Measurements from ENCODE around the gene GPC5. TPM values are rescaled to one million over a fixed set of nuclear protein-coding genes. Genes with fewer than 3 reads are reported as not detected.

GPC5 gene
- total and polyA plus RNA-seq, 9 of the 15 experiments (the other 6 are each of a cell fraction or from before 2014, with no cell fraction given), result 0.18 to 0.27 TPM; not detected in 7

- Histone ChIP-seq H3K79me2 (ENCODE audit: control insufficient read depth, insufficient read depth, low read length) (no peaks in the 10 kb centered on the region), H3K9ac (ENCODE audit: insufficient read depth in 1 of 2, low read depth in 2 of 2, low read length in 2 of 2) (no peak overlapping the region), H3K4me1 (replicated peaks in 1 of 2; ENCODE audit: control insufficient read depth in 2 of 2, insufficient read depth in 2 of 2, low read length in 2 of 2) (no peaks in the 10 kb centered on the region), H4K20me1 (replicated peaks; ENCODE audit: control insufficient read depth, insufficient read depth, low read length) (no peaks in the 10 kb centered on the region), H3K4me2 (ENCODE audit: insufficient read depth, low read length) (no peak overlapping the region), H3K27ac (ENCODE audit: extremely low read depth, low read depth, low read length) (no peak overlapping the region), H2AFZ (ENCODE audit: low read depth, low read length) (no peak overlapping the region), H3K36me3 (ENCODE audit: control insufficient read depth, insufficient read depth, low read length) (no peaks in the 10 kb centered on the region), H3K27me3 (ENCODE audit: control insufficient read depth in 2 of 2, insufficient read depth in 2 of 2, low read length in 2 of 2) (no peaks in the 10 kb centered on the region), H3K4me3 (no peak overlapping the region), H3K9me3 (replicated peaks; ENCODE audit: control insufficient read depth, insufficient read depth, low read depth, low read length) (no peaks in the 10 kb centered on the region), H3K9me1 (ENCODE audit: control insufficient read depth, insufficient read depth, low read length) (no peaks in the 10 kb centered on the region)
- ChIA-PET POLR2A (no interaction called here), CTCF (ENCODE audit: low intra/inter-chr PET ratio) (no interaction called here)
- FAIRE-seq, result no peak
- in situ Hi-C loops (cut with MboI), result no loop called here
- 0% methylated on average over 2 of the region's 2 CpGs for WGBS (ENCODE audit: insufficient coverage, low coverage, missing lambda C conversion rate)
- no peak for ATAC-seq
- BruUV-seq (replicated peaks), result no TSS peak
- intact Hi-C loops (cut with micrococcal nuclease), result no loop called here
- DNase-seq (ENCODE audit: extremely low read depth in 1 of 4, low spot score in 3 of 4), result no peak
- TF ChIP-seq MEIS2 (IDR thresholded peaks at IDR 0.05; ENCODE audit: partially characterized antibody) (no peak), CTCF (IDR thresholded peaks at IDR 0.05 in 2 of 3, conservative IDR thresholded peaks at IDR 0.05 in 1 of 3; ENCODE audit: insufficient read depth in 2 of 3, low read depth in 1 of 3, low read length in 3 of 3) (no peak), SAP30 (IDR thresholded peaks at IDR 0.05; ENCODE audit: borderline replicate concordance, insufficient read depth, low read depth, low read length, poor library complexity, severe bottlenecking) (no peak), ZNF592 (IDR thresholded peaks at IDR 0.05) (no peak), EP400 (IDR thresholded peaks at IDR 0.05) (no peak), HINFP (tag; conservative IDR thresholded peaks at IDR 0.05; ENCODE audit: low read depth) (no peak), ZNF584 (CRISPR knock-in tag; IDR thresholded peaks at IDR 0.05; ENCODE audit: low read depth) (no peak)
These were observed 1406.5 kb downstream of the GPC5 start for GRCh38 chr13:92804926-92805325.
